ENCODE data around the gene HNRNPUL1.

- TF ChIP-seq CTCF (IDR thresholded peaks at IDR 0.05) = peak in 1 of 6 experiments; percentile 29
- no peak for TF ChIP-seq POLR2A (IDR thresholded peaks at IDR 0.05)
These were observed 37.9 kb upstream of the HNRNPUL1 start for GRCh38 chr19:41226053-41226873.
